ENCODE results near the gene KCNA5. TPM values are rescaled to one million over a fixed set of nuclear protein-coding genes. Genes with fewer than 3 reads are reported as not detected.

The KCNA5 gene
- polyA plus RNA-seq, 1 donor from 2014 or later = 7.5 TPM

GRCh38 chr12:5010151-5010550 is 33.5 kb upstream of the KCNA5 start:
- H3K4me3 ChIP-seq (ENCODE audit: low read length) = no peak overlapping the region
- no peaks in the 10 kb centered on the region for H3K36me3 ChIP-seq (ENCODE audit: insufficient read depth, low read length)
- H3K9me3 ChIP-seq (ENCODE audit: low read length) = no peaks in the 10 kb centered on the region
- H3K4me2 ChIP-seq (ENCODE audit: low read length) = no peak overlapping the region
- no peak overlapping the region for H3K27ac ChIP-seq (ENCODE audit: low read length)
- H4K20me1 ChIP-seq (ENCODE audit: insufficient read depth) = no peaks in the 10 kb centered on the region
- H2AFZ ChIP-seq (ENCODE audit: low read depth, low read length) = no peak overlapping the region
- no peaks in the 10 kb centered on the region for H3K27me3 ChIP-seq (ENCODE audit: insufficient read depth, low read depth, low read length)
- no peak for TF ChIP-seq CTCF (IDR thresholded peaks at IDR 0.05; ENCODE audit: poor library complexity, severe bottlenecking)
- H3K9ac ChIP-seq (ENCODE audit: low read length) = no peak overlapping the region
- H3K9me2 ChIP-seq (ENCODE audit: insufficient read depth, low read length) = no peaks in the 10 kb centered on the region
- no peaks in the 10 kb centered on the region for H3F3A ChIP-seq (ENCODE audit: insufficient read depth, low read length, poor library complexity, severe bottlenecking)
- no peaks in the 10 kb centered on the region for H3K79me2 ChIP-seq (replicated peaks; ENCODE audit: insufficient read depth, low read length)

- Histone ChIP-seq H3K4me2 (ENCODE audit: low read length) (no peak overlapping the region), H3K4me3 (ENCODE audit: low read length) (no peak overlapping the region), H3K79me2 (replicated peaks; ENCODE audit: insufficient read depth, low read length) (no peaks in the 10 kb centered on the region), H2AFZ (ENCODE audit: low read depth, low read length) (no peak overlapping the region), H3K9me3 (ENCODE audit: low read length) (no peaks in the 10 kb centered on the region), H3F3A (ENCODE audit: insufficient read depth, low read length, poor library complexity, severe bottlenecking) (no peaks in the 10 kb centered on the region), H3K27me3 (ENCODE audit: insufficient read depth, low read depth, low read length) (no peaks in the 10 kb centered on the region), H3K9ac (ENCODE audit: low read length) (no peak overlapping the region), H3K36me3 (ENCODE audit: insufficient read depth, low read length) (no peaks in the 10 kb centered on the region), H3K9me2 (ENCODE audit: insufficient read depth, low read length) (no peaks in the 10 kb centered on the region), H3K27ac (ENCODE audit: low read length) (no peak overlapping the region), H4K20me1 (ENCODE audit: insufficient read depth) (no peaks in the 10 kb centered on the region)
- TF ChIP-seq EP300 (conservative IDR thresholded peaks at IDR 0.05; ENCODE audit: poor library complexity, severe bottlenecking) (no peak), REST (IDR thresholded peaks at IDR 0.05; ENCODE audit: borderline replicate concordance) (no peak)
Observed at GRCh38 chr12:5012337-5012736, 31.3 kb upstream of the KCNA5 start.

DNA sequence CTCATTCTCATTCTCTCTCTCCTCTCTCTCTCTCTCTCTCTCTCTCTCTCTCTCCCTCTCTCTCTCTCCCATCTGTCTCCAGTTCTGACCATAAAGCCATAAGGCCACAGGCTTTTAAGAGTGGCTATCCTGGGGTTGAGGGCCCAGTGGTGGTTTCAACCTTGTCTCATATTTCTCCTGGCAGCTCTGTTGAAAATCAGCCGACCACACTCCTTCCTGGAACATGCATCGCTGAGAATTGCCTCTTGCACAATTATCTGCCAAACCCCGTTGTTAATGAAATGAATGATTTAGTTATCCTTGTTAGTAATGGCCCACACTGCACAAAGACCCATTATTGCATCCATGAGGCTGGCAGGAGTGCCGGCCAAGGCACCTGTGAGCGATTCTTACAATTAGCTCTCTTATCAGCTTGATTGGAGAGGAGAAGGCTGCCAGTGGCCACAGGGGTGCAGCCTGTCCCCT is 30.4 kb upstream of the KCNA5 start:
- Histone ChIP-seq H3K27ac (ENCODE audit: low read length) (no peak overlapping the region), H3K4me2 (ENCODE audit: low read length) (no peak overlapping the region), H3K4me3 (ENCODE audit: low read length) (no peak overlapping the region)

More for the DNA sequence above, 30.4 kb upstream of the KCNA5 start:
- TF ChIP-seq POLR2AphosphoS5 (IDR thresholded peaks at IDR 0.05) (no peak), SMC3 (conservative IDR thresholded peaks at IDR 0.05; ENCODE audit: poor library complexity) (no peak), CTCF (IDR thresholded peaks at IDR 0.05; ENCODE audit: poor library complexity, severe bottlenecking) (no peak), REST (IDR thresholded peaks at IDR 0.05; ENCODE audit: borderline replicate concordance) (no peak), TAF1 (IDR thresholded peaks at IDR 0.05; ENCODE audit: low read depth) (no peak), RAD21 (conservative IDR thresholded peaks at IDR 0.05) (no peak), EZH2 (IDR thresholded peaks at IDR 0.05; ENCODE audit: borderline replicate concordance, insufficient read depth, low read length, poor library complexity, severe bottlenecking) (no peak), MXI1 (conservative IDR thresholded peaks at IDR 0.05; ENCODE audit: poor library complexity, severe bottlenecking) (no peak), EP300 (conservative IDR thresholded peaks at IDR 0.05; ENCODE audit: poor library complexity, severe bottlenecking) (no peak)
- no peak overlapping the region for H3K9ac ChIP-seq (ENCODE audit: low read length)
- no peak overlapping the region for H2AFZ ChIP-seq (ENCODE audit: low read depth, low read length)
- H3K36me3 ChIP-seq (ENCODE audit: insufficient read depth, low read length) = no peaks in the 10 kb centered on the region
- H3K9me3 ChIP-seq (ENCODE audit: low read length) = no peaks in the 10 kb centered on the region
- H3K9me2 ChIP-seq (ENCODE audit: insufficient read depth, low read length) = no peaks in the 10 kb centered on the region
- no peaks in the 10 kb centered on the region for H4K20me1 ChIP-seq (ENCODE audit: insufficient read depth)
- no peaks in the 10 kb centered on the region for H3K79me2 ChIP-seq (replicated peaks; ENCODE audit: insufficient read depth, low read length)
- H3F3A ChIP-seq (ENCODE audit: insufficient read depth, low read length, poor library complexity, severe bottlenecking) = no peaks in the 10 kb centered on the region
- H3K27me3 ChIP-seq (ENCODE audit: insufficient read depth, low read depth, low read length) = no peaks in the 10 kb centered on the region

Data from neural cell (in vitro differentiated cells).